GM19023 (cell line): Measurements from ENCODE around the gene DLX6.

Experiments used
- ATAC-seq: cut with Tn5 transposase; IDR thresholded peaks from one replicate; pipeline ENCODE4 v1.9.1; 2021; ENCODE audit warnings: mild to moderate bottlenecking, moderate library complexity; ENCODE audit not compliant: unreplicated experiment

DLX6 gene

DNA sequence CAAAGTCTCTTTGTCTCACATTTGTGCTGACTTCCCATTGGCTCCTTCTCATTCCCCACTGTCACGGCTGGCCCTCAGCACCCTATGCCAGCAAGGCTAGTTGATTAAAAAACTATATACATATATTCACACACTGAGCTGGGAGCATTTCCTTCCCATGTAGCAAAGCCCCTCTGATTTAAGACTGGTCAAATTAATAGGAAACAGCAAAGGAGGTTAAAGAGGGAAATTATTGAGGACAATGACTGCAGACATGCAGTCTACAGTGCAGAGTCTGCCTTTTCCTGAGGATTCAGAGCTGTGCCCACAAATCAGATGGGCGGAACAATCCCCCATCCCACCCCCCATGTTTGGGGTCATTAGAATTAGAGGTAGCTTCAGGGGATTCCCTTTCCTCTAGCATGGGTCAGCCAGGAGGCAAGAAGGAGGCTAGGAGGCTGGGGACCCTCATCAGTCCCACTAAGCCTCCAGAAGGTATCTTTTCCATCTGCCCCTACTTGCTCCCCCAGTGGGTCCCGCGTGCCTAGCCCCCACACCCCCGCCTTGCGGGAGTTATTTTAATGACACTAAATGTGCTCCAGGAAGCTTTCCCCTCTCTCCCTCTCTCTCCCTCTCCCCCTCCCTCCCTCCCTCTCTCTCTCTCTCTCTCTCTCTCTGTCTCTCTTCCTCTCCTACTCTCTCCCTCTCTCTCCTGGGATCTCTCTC, 9.8 kb upstream of the DLX6 start:
- ATAC-seq, result no peak

DNA sequence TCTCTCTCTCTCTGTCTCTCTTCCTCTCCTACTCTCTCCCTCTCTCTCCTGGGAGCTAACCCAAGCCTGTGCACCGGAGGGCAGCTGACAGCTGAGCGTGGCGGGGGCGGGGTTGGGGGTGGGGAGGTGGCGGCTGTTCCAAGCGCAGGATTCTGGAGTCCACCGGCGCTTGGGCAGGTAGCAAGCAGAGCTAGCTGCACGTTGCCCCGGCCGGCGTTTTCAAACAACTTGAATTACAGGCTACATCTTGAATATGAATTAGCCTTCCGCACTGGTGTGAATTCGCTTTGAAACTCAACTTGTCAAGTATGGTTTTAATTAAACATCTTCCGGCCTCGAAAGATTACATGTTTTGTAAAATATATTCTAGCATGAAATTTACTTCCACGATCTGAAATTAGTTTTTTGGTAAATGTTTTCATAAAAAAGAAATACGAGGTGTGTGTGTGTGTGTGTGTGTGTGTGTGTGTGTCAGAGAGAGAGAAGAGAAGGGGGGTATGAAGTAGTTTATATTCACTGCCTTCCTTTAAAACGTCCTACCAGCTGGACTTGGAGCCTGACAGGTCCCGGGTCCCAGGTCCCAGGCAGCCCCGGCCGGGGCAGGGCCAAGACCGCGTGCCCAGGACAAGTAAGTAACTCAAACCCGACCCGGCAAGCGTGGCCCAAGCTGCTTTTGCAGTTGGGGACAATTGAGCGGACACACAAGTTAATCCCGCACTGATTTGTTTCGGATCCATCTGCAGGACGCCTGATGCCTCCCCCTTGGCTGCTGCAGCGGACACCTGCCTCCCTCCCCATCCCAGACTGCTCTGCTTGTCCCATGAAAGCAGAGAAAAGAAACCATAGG, 9.0 kb upstream of the DLX6 start:
- no peak for ATAC-seq

- no peak for ATAC-seq
These were observed 8.3 kb upstream of the DLX6 start for GRCh38 chr7:96996958-96997511.

GRCh38 chr7:96997512-96998032, 7.8 kb upstream of the DLX6 start:
- ATAC-seq, result no peak

- ATAC-seq, result no peak
These were observed 7.0 kb upstream of the DLX6 start for GRCh38 chr7:96998333-96998732.

- no peak for ATAC-seq
These were observed 6.6 kb upstream of the DLX6 start for GRCh38 chr7:96998744-96999143.

- no peak for ATAC-seq
These were observed 4.1 kb upstream of the DLX6 start for GRCh38 chr7:97001221-97001620.

DNA sequence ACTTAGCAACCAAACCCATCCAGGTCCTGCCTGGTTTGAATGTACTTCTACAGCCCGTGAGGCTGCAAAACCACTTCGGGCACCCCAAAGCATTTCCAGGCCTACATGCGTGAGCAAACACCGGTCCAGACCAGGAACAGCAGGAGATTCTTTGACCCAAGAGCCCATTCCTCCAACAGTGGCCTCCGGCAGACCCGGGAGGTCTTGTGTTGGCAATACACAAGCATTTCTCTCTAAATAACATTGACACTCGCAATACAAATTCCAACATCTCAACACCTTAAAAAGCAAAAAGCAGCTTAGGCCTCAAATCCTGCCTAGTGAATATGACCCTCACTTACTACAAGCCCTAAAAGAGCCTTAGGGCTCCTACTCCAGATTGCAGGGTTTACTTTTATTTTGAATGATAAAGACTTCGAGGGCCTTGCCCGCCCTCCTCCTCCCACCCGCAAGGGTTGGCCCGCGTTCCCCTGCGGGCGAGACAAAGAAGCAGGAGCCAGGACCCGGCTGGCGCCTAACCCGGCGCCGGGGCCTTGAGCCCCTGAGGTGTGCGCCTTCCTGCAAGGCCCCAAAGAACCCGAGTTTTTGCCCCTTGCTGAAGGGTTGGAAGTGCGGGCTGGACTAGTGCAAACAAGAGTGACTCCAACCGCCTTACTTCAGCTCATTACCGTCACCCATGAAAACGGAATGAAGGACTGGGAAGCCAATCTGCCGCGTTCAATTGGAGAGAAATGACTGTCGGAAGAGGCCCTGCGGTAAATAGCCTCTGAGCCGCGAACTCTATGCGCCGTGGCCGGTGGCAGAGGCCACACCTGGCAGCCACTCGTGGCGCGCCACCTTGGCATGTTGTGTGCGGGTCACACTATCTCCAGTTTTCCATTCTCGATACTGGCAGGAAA, 3.4 kb upstream of the DLX6 start:
- ATAC-seq, result no peak

GRCh38 chr7:97002555-97003261, 2.6 kb upstream of the DLX6 start:
- ATAC-seq, result no peak

- ATAC-seq, result no peak
These were observed 1.8 kb upstream of the DLX6 start for GRCh38 chr7:97003262-97004246.

- no peak for ATAC-seq
These were observed 838 bp upstream of the DLX6 start for GRCh38 chr7:97004247-97005182.

- ATAC-seq, result no peak
These were observed 882 bp downstream of the DLX6 start for GRCh38 chr7:97006055-97006815.

DNA sequence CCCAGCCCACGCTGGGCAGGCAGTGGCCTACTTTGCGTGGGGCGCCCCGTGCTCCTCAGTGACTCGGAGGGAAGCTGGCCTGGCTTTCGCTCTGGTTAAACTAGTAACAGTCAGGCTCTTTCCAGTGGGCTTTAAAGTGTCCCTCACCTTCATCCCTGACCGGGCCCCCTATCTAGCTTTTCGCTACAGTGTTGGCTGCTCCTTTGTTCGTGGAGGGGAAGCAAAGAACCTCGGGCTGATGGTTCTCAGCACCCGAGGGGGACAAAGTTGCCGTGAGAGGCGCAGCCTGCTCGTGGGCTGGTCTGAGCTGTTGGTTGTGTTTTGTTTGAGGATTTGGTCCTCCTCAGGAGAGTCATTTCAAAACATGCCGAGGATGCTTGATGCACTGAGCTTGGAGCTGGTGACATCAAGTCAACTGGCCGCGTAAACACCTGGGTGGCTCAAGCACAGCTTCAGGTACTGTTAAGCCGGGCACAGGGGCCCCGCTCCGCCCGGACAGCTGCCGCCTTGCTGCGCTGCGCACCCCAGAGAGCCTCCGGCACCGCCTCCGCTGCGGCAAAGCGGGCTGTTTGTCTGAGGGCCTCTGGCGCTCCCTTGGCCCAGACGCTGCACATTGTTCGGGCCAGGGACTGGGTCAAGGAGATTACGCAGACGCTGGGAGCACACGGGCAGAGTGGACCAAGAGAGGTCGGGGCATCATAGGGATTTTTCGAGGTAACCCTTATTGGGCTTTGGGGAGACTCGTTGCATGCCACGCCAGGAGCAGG, 1.6 kb downstream of the DLX6 start:
- ATAC-seq, result no peak

GRCh38 chr7:97007583-97007861, 2.2 kb downstream of the DLX6 start:
- no peak for ATAC-seq

GRCh38 chr7:97008275-97008917, 3.0 kb downstream of the DLX6 start:
- ATAC-seq, result no peak
